Neuron (in vitro differentiated cells): ENCODE measurements around the gene GLP2R.

Experiments
- H2AFZ ChIP-seq: one replicate; pipeline ENCODE4 v1.6.1; 2013; ENCODE audit warnings: low read depth, mild to moderate bottlenecking, inconsistent platforms, low read length, moderate library complexity
- H3K27me3 ChIP-seq: one replicate; pipeline ENCODE4 v1.6.1; 2013; ENCODE audit warnings: low read length; ENCODE audit not compliant: insufficient read depth
- H3K36me3 ChIP-seq: one replicate; pipeline ENCODE4 v1.6.1; 2013; ENCODE audit warnings: low read length; ENCODE audit not compliant: insufficient read depth
- H3K4me1 ChIP-seq: one replicate; pipeline ENCODE4 v1.6.1; 2013; ENCODE audit warnings: low read length; ENCODE audit not compliant: insufficient read depth
- H3K4me3 ChIP-seq: 2 replicates; pipeline ENCODE4 v1.5.1; 2013; ENCODE audit warnings: mild to moderate bottlenecking, low read length, moderate library complexity
- H3K9me3 ChIP-seq: one replicate; pipeline ENCODE4 v1.6.1; 2013; ENCODE audit warnings: low read length

GLP2R gene

GRCh38 chr17:9878356-9878755, 52.6 kb downstream of the GLP2R start:
- no peaks in the 10 kb centered on the region for H3K4me1 ChIP-seq
- no peaks in the 10 kb centered on the region for H3K27me3 ChIP-seq

GRCh38 chr17:9878786-9879525, 53.2 kb downstream of the GLP2R start:
- Histone ChIP-seq H3K9me3 (no peaks in the 10 kb centered on the region), H3K36me3 (no peaks in the 10 kb centered on the region), H3K27me3 (no peaks in the 10 kb centered on the region), H2AFZ (no peak overlapping the region), H3K4me3 (no peak overlapping the region), H3K4me1 (no peaks in the 10 kb centered on the region)

More at GRCh38 chr17:9878356-9878755, 52.6 kb downstream of the GLP2R start:
- H3K9me3 ChIP-seq, result no peaks in the 10 kb centered on the region
- no peak overlapping the region for H3K4me3 ChIP-seq
- H3K36me3 ChIP-seq, result no peaks in the 10 kb centered on the region
- no peak overlapping the region for H2AFZ ChIP-seq

GRCh38 chr17:9880582-9880999, 54.9 kb downstream of the GLP2R start:
- H3K27me3 ChIP-seq, result no peaks in the 10 kb centered on the region
- H2AFZ ChIP-seq, result no peak overlapping the region
- H3K36me3 ChIP-seq, result no peaks in the 10 kb centered on the region
- H3K9me3 ChIP-seq, result no peaks in the 10 kb centered on the region
- no peak overlapping the region for H3K4me3 ChIP-seq
- no peaks in the 10 kb centered on the region for H3K4me1 ChIP-seq

GRCh38 chr17:9883451-9883850, 57.7 kb downstream of the GLP2R start:
- Histone ChIP-seq H3K4me1 (no peaks in the 10 kb centered on the region), H3K36me3 (no peaks in the 10 kb centered on the region), H3K4me3 (no peak overlapping the region), H2AFZ (no peak overlapping the region), H3K9me3 (no peaks in the 10 kb centered on the region), H3K27me3 (no peaks in the 10 kb centered on the region)

GRCh38 chr17:9886141-9886930, 60.6 kb downstream of the GLP2R start:
- Histone ChIP-seq H3K9me3 (no peaks in the 10 kb centered on the region), H3K36me3 (no peaks in the 10 kb centered on the region), H2AFZ (no peak overlapping the region), H3K4me3 (no peak overlapping the region), H3K27me3 (no peaks in the 10 kb centered on the region), H3K4me1 (no peaks in the 10 kb centered on the region)

- Histone ChIP-seq H3K4me1 (no peaks in the 10 kb centered on the region), H3K9me3 (no peaks in the 10 kb centered on the region), H3K4me3 (no peak overlapping the region), H3K27me3 (no peaks in the 10 kb centered on the region), H2AFZ (no peak overlapping the region), H3K36me3 (no peaks in the 10 kb centered on the region)
Measured at GRCh38 chr17:9887508-9887907, 61.8 kb downstream of the GLP2R start.

GRCh38 chr17:9890124-9890523, 64.4 kb downstream of the GLP2R start:
- H3K36me3 ChIP-seq, result no peaks in the 10 kb centered on the region

GRCh38 chr17:9893411-9894012, 67.8 kb downstream of the GLP2R start:
- no peaks in the 10 kb centered on the region for H3K27me3 ChIP-seq

More at GRCh38 chr17:9890124-9890523, 64.4 kb downstream of the GLP2R start:
- Histone ChIP-seq H3K27me3 (no peaks in the 10 kb centered on the region), H2AFZ (no peak overlapping the region), H3K4me1 (no peaks in the 10 kb centered on the region), H3K9me3 (no peaks in the 10 kb centered on the region), H3K4me3 (no peak overlapping the region)

GRCh38 chr17:9894231-9894630, 68.5 kb downstream of the GLP2R start:
- no peak overlapping the region for H2AFZ ChIP-seq
- H3K9me3 ChIP-seq, result no peaks in the 10 kb centered on the region
- no peaks in the 10 kb centered on the region for H3K27me3 ChIP-seq
- no peaks in the 10 kb centered on the region for H3K36me3 ChIP-seq
- no peak overlapping the region for H3K4me3 ChIP-seq
- H3K4me1 ChIP-seq, result peaks cover 8% of the 10 kb centered on the region

More at GRCh38 chr17:9893411-9894012, 67.8 kb downstream of the GLP2R start:
- no peaks in the 10 kb centered on the region for H3K9me3 ChIP-seq
- no peaks in the 10 kb centered on the region for H3K36me3 ChIP-seq
- no peak overlapping the region for H2AFZ ChIP-seq
- peaks cover 8% of the 10 kb centered on the region for H3K4me1 ChIP-seq
- no peak overlapping the region for H3K4me3 ChIP-seq

- Histone ChIP-seq H3K36me3 (no peaks in the 10 kb centered on the region), H3K9me3 (no peaks in the 10 kb centered on the region), H2AFZ (no peak overlapping the region), H3K27me3 (no peaks in the 10 kb centered on the region), H3K4me3 (no peak overlapping the region), H3K4me1 (peaks cover 8% of the 10 kb centered on the region)
Measured at GRCh38 chr17:9895923-9896322, 70.2 kb downstream of the GLP2R start.

GRCh38 chr17:9897372-9897968, 71.7 kb downstream of the GLP2R start:
- Histone ChIP-seq H3K4me3 (no peak overlapping the region), H3K9me3 (no peaks in the 10 kb centered on the region), H3K27me3 (no peaks in the 10 kb centered on the region), H2AFZ (no peak overlapping the region), H3K4me1 (peaks cover 8% of the 10 kb centered on the region), H3K36me3 (no peaks in the 10 kb centered on the region)

- H3K9me3 ChIP-seq, result no peaks in the 10 kb centered on the region
- H3K4me3 ChIP-seq, result no peak overlapping the region
- H3K27me3 ChIP-seq, result no peaks in the 10 kb centered on the region
- H3K4me1 ChIP-seq, result peaks cover 8% of the 10 kb centered on the region
- no peak overlapping the region for H2AFZ ChIP-seq
- H3K36me3 ChIP-seq, result no peaks in the 10 kb centered on the region
Measured at GRCh38 chr17:9898812-9899211, 73.1 kb downstream of the GLP2R start.
